GM18951 (cell line): Measurements from ENCODE around the gene ZFP36L1.

ENCODE experiments used
- POLR2A ChIP-seq: IDR thresholded peaks from 4 replicates; pipeline ENCODE4 v1.6.1; 2011; ENCODE audit warnings: mild to moderate bottlenecking; ENCODE audit not compliant: insufficient read length, insufficient read depth; ENCODE audit errors: extremely low read depth
- in situ Hi-C: fragments of 300-500 bp; cut with MboI; formaldehyde crosslinking; loops from one replicate; pipeline ENCODE4 v1.12.0; 2022; ENCODE audit warnings: low sequenced_read_pairs, mixed read lengths, inconsistent platforms; ENCODE audit not compliant: unreplicated experiment

ZFP36L1 gene

GRCh38 chr14:68822132-68822651 is 29.3 kb upstream of the ZFP36L1 start:
- TF ChIP-seq POLR2A, result peak; percentile 80
- in situ Hi-C loops, result loop anchor here (25.0 kb wide), 1 partner anchor 885 kb away; no protein-coding TSS in a partner anchor

GRCh38 chr14:68820999-68821683 is 28.3 kb upstream of the ZFP36L1 start:
- in situ Hi-C loops, result loop anchor here (25.0 kb wide), 1 partner anchor 884 kb away; no protein-coding TSS in a partner anchor
- peak; percentile 59 for TF ChIP-seq POLR2A

DNA sequence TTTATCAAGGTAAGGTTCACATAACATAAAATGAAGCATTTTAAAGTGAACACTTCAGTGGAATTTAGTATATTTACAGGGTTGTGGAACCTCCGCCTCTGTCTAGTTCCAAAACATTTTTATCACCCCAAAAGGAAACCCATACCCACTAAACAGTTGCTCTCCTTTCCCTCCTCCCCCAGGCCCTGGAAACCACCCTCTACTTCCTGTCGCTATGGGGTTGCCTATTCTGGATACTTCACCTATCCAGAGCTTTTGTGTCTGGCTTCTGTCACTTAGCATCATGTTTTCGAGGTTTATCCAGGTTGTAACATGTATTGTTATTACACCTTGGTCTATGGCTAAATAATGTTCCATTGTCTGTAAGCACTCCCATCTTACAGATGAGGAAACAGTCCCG is 27.7 kb upstream of the ZFP36L1 start:
- in situ Hi-C loops, result loop anchor here (25.0 kb wide), 1 partner anchor 883 kb away; no protein-coding TSS in a partner anchor
- TF ChIP-seq POLR2A, result no peak

DNA sequence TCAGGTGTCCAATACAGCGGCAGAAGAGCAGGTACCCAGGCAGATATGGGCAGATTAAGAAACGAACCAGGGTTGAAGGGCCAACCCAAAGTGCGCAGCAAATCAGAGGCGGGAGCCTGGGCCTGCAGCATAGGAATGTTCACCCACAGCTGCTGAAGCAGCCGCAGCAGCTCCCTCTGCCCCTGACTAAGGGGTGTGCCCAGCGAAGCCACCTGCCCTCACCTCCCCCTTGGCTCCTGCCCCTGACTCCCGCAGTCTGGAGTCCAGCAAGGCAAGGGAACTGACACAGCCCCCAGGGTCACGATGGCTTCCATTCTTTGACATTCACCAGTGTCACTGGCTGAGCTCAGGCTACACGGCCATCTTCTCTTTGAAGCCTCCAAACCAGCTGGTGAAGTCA is 27.3 kb upstream of the ZFP36L1 start:
- TF ChIP-seq POLR2A, result peak; percentile 23
- in situ Hi-C loops, result loop anchor here (25.0 kb wide), 1 partner anchor 883 kb away; no protein-coding TSS in a partner anchor

DNA sequence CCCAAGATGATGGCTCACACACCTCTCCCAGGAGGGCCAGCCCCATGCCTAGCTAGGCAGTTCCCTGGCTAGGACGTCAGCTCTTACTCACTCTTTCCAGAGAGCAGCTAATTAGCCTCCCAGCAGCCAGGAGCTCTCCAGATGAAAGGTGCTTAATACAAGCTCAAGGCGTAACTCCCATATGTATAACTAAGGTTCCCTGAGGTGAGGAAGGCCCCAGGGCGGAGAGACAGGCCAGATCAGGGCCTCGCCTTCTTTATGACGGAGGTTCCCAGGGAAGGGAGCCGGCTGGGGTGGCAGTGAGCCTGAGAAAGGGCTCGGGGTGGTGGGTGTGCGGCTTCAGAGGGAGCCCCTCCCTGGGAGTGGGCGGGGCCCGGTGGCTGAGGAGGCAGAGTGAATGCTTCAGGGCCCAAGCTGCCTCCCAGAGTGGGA is 26.4 kb upstream of the ZFP36L1 start:
- in situ Hi-C loops, result loop anchor here (10.0 to 25.0 kb wide), 2 partner anchors 574 to 882 kb away; no protein-coding TSS in a partner anchor
- no peak for TF ChIP-seq POLR2A

DNA sequence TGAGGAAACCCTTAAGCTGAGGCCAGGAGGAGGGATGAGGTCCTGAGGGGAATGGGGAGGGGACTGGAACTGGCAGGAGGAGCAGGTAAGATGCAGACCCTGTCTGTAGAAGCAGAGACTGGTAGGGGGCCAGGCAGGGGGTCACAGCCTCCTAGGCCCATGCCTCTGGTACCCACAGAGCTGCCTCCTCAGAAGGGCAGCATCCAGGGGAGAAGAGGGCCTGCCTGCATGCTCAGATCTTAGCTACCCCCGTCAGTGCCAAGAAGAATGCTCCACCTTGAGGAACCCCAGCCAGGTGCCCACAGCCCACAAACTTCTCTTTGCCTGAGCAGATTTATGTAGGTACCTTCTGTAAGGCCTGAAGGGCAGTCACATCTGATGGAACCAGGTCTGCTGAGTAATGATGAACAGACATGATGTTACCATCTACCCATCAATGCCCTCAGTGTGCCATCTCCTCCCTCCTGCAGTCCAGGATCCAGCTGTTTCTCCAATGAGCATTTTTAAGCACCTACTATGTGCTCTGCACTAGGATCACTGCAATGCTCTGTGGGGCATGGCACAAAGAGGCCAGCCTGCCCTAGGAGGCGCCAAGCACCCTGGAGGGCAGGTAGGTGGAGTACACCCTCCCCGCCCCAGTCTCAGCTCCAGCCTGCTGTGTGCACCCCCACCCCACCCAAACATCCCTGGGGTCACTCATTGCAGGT is 24.8 kb upstream of the ZFP36L1 start:
- in situ Hi-C loops, result loop anchor here (10.0 to 25.0 kb wide), 2 partner anchors 573 to 880 kb away; no protein-coding TSS in a partner anchor

DNA sequence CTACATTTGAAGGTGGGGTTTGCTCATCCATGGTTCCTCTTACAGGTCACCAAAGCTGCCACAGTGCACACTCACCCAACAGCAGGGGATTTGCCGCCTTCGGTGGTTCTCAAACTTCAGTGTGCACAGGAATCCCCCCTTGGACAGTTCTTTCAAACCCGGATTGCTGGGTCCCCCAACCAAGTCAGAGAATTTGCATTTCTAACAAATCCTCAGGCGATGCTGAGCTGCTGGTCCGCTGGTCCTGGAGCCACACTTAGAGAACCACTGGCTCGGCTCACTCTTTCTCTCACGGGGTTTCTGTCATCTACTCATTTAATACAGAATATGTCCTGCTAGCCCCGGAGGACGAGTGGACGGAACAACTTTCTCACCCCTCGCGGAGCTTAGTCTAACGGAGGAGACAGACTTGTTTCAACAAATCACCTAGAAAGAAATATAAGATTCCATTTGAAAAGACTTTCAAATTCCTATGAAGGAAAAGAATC is 24.1 kb upstream of the ZFP36L1 start:
- TF ChIP-seq POLR2A, result no peak
- in situ Hi-C loops, result loop anchor here (10.0 to 25.0 kb wide), 2 partner anchors 572 to 880 kb away; no protein-coding TSS in a partner anchor

More for the DNA sequence above, 24.8 kb upstream of the ZFP36L1 start:
- TF ChIP-seq POLR2A, result no peak

DNA sequence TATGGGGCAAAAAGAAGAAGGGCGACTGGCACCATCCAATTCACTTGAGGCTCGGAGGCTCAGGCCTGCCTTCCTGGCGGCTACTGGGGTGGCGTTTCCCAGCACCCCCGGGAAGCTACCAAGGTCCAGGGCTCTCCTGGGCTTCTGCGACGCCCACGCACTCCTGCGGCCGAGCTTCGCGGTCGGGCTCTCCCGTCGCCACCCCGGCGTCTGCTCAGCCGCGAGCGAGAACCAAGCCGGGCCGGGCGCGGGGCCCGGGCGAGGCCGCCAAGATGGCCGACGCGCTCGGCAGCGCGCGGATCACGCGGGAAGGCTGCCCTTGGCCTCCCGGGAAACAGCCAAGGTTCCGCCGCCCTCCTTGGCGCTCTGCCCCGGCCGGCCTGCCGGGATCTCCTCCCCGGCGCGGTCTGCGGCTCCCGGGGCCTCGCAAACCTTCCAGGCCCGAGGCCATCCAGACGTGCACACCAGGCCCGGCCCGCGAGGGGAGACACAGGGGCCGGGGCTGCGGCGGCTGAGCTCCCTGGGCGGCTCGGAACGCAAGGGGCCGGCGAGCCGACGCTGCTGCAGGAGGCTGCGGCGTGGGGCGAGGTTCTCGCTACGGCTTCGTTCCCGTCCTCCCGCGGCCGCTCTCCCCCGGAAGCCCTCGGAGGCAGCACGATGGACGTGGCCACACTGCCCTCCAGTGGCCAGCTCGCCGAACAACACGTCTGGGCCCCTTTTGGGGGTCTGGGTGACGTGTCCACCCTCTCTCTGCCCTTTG is 23.5 kb upstream of the ZFP36L1 start:
- peak; percentile 75 for TF ChIP-seq POLR2A
- in situ Hi-C loops, result loop anchor here (10.0 to 25.0 kb wide), 2 partner anchors 572 to 879 kb away; no protein-coding TSS in a partner anchor

DNA sequence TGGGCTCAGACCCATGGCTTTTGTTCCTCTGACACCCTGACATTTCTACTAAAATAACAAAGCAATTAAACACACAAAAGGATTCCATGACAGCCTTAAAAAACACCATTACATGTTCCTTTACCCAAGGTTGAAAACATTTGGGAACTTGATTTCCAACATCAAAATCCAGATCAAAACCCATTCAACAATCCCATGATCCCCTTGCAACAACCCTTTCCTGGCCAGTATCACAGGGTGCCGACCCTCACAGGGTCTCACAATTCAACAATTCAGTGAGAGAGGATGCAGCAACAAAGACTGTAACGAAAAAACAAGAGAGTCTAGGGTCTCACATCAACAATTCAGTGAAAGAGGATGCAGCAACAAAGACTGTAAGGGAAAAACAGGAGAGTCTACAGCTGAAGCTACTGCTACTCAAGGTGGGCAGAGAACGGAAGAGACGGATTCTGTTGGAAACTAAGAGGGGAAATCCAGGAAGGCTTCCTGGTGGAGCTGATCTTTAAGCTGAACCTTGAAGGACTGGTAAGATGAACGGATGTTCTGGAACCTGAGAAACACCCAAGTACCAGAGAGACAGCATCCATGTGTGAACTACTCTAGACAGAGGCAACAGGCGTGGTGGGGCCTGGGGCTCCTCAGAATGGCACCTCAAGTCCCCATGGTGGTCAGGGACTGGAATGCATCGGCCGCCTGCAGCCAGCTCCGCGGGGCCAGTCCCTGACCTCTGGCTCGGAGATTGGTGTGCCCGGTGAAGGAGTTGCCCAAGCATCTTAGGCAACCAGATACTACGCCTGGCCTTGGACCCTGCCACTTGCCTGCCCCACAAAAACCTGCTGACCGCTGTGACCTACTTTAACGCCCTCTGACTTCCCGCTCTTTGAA is 22.7 kb upstream of the ZFP36L1 start:
- in situ Hi-C loops, result loop anchor here (10.0 to 25.0 kb wide), 2 partner anchors 571 to 878 kb away; no protein-coding TSS in a partner anchor
- TF ChIP-seq POLR2A, result no peak

- in situ Hi-C loops, result loop anchor here (10.0 to 25.0 kb wide), 2 partner anchors 570 to 877 kb away; no protein-coding TSS in a partner anchor
- peak; percentile 42 for TF ChIP-seq POLR2A
Measured at GRCh38 chr14:68814539-68815297, 21.9 kb upstream of the ZFP36L1 start.

DNA sequence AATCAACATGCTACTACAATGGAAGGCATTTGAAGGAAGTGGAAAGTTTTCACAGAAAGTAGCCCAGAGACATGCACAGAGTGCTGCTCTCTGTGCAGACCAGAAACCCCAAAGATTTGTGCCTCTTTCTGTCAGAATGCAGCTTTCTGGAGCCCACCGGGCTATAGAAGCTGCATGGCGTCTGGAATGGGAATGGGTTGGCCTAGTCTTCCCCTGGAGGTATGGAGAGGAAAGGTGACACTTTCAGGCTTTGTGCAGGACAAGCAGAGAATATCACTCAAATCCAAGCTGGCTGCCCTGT is 21.3 kb upstream of the ZFP36L1 start:
- in situ Hi-C loops, result loop anchor here (10.0 to 25.0 kb wide), 2 partner anchors 569 to 877 kb away; no protein-coding TSS in a partner anchor
- no peak for TF ChIP-seq POLR2A
